Measurements from ENCODE around the gene SLC19A1.

The SLC19A1 gene

DNA sequence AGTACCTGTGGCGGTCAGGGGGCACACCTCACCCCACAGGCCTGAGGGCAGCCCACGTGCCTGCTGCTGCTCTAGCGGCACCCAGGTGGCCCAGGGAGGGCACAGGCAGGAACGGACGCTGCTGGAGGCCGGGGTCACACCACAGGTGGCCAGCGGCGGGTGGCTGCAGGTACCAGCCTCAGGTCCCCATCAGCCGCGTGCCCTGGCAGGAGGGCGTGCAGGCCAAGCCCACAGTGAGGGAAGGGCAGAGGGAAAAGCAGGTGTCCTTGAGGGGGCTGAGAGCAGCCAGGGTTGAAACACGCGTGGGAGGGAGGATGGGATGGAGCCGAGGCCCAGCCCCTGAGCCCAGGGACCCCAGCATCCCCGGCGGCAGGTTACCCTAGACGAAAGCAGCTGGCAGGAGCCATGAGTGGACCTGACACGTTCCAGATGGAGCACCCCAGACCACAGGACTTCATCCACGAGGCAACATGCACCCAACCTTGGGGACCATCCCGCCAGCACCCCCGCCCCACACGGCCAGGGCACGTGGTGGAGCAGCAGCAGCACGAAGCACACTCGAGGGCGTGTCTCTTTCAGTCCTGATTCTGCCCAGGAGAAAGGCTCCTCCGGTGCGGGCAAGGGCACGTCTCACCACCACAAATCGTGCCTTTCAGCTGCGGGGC is 3.7 kb downstream of the SLC19A1 start:
- Mint-ChIP-seq H3K27ac (no peak overlapping the region), H3K4me3 (no peak overlapping the region), H3K9me3 (no peaks in the 10 kb centered on the region), H3K36me3 (ENCODE audit: low read depth) (peaks cover 3% of the 10 kb centered on the region), H3K27me3 (ENCODE audit: low read depth) (no peaks in the 10 kb centered on the region), H3K4me1 (peaks cover 33% of the 10 kb centered on the region)
- TF ChIP-seq, protein P1, sequence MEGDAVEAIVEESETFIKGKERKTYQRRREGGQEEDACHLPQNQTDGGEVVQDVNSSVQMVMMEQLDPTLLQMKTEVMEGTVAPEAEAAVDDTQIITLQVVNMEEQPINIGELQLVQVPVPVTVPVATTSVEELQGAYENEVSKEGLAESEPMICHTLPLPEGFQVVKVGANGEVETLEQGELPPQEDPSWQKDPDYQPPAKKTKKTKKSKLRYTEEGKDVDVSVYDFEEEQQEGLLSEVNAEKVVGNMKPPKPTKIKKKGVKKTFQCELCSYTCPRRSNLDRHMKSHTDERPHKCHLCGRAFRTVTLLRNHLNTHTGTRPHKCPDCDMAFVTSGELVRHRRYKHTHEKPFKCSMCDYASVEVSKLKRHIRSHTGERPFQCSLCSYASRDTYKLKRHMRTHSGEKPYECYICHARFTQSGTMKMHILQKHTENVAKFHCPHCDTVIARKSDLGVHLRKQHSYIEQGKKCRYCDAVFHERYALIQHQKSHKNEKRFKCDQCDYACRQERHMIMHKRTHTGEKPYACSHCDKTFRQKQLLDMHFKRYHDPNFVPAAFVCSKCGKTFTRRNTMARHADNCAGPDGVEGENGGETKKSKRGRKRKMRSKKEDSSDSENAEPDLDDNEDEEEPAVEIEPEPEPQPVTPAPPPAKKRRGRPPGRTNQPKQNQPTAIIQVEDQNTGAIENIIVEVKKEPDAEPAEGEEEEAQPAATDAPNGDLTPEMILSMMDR (IDR thresholded peaks at IDR 0.05; ENCODE audit: unreplicated experiment in 3 of 3) = no peak

GRCh38 chr21:45537746-45538291 is 4.4 kb downstream of the SLC19A1 start:
- H3K27ac Mint-ChIP-seq = no peak overlapping the region
- peaks cover 3% of the 10 kb centered on the region for H3K36me3 Mint-ChIP-seq (ENCODE audit: low read depth)
- peaks cover 33% of the 10 kb centered on the region for H3K4me1 Mint-ChIP-seq
- TF ChIP-seq, protein P1 (IDR thresholded peaks at IDR 0.05; ENCODE audit: unreplicated experiment in 3 of 3) = no peak
- H3K4me3 Mint-ChIP-seq = no peak overlapping the region
- H3K9me3 Mint-ChIP-seq = no peaks in the 10 kb centered on the region
- no peaks in the 10 kb centered on the region for H3K27me3 Mint-ChIP-seq (ENCODE audit: low read depth)

DNA sequence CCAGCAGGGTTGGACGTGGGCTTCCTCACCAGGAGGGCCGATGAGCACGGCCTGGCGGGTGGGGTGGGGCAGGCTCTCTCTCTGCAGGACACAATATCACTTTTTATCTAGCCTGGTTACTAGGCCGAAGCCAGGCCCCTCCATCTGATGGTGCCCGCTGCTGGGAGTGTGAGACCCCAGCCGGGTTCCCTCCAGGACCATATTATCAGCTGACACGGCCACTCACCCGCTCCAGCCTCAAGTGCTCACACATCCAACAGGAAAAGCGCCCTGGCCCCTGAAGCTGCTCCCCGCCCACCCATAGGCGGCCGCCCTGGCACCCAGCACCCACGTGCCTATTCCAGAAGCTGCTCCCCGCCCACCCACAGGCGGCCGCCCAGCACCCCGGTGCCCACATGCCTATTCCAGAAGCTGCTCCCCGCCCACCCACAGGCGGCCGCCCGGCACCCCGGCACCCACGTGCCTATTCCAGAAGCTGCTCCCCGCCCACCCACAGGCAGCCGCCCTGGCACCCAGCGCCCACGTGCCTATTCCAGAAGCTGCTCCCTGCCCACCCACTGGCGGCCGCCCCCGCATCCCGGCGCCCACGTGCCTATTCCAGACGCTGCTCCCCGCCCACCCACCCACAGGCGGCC is 5.0 kb downstream of the SLC19A1 start:
- TF ChIP-seq, protein P1 (IDR thresholded peaks at IDR 0.05; ENCODE audit: unreplicated experiment in 3 of 3) = no peak
- Mint-ChIP-seq H3K4me1 (peaks cover 37% of the 10 kb centered on the region), H3K27ac (peak overlapping the region in 1 of 3 experiments; percentile 51), H3K9me3 (no peaks in the 10 kb centered on the region), H3K4me3 (no peak overlapping the region), H3K36me3 (ENCODE audit: low read depth) (peaks cover 3% of the 10 kb centered on the region), H3K27me3 (ENCODE audit: low read depth) (no peaks in the 10 kb centered on the region)

- TF ChIP-seq, protein P1 (IDR thresholded peaks at IDR 0.05; ENCODE audit: unreplicated experiment in 3 of 3) = no peak
- H3K4me1 Mint-ChIP-seq = peaks cover 37% of the 10 kb centered on the region
- peaks cover 3% of the 10 kb centered on the region for H3K36me3 Mint-ChIP-seq (ENCODE audit: low read depth)
- H3K9me3 Mint-ChIP-seq = no peaks in the 10 kb centered on the region
- no peak overlapping the region for H3K4me3 Mint-ChIP-seq
- H3K27me3 Mint-ChIP-seq (ENCODE audit: low read depth) = no peaks in the 10 kb centered on the region
- peak overlapping the region in 2 of 3 experiments; percentile 41 to 51 for H3K27ac Mint-ChIP-seq
Observed at GRCh38 chr21:45536301-45537081, 5.7 kb downstream of the SLC19A1 start.

DNA sequence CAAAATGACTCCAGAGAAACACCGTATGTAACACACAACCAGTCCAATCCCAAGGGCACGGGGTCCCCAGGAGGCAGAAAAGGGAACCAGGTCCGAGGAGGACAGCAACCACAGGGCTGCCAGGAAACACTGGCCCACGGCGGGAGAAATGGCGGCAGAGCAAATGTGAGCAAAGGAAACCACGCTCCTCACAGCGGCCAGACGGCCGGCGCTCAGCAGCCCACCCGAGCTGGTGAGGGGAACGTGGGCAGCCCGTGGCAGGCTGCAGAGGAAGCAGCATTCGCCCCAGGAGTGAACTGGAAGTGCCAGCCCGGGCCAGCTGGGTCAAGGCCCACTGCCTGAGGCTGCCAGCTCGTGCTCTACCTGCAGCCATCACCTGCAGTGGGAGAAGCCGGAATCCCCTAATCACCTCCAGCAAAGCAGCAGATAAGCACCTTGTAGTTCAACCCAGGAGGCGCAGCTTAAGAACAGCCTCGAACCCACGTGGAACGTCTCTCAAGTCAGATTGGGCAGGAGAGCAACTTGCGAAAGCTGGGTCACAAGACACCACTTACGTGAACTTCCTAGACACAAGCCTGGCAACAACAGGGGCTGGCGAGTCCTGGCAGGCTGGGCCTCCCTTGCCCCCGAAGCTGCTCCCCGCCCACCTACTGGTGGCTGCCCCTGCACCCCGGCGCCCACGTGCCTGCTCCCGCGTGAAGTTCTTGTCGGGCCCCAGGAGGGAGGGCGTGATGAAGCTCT is 6.7 kb downstream of the SLC19A1 start:
- H3K4me1 Mint-ChIP-seq = peaks cover 28% of the 10 kb centered on the region
- H3K27ac Mint-ChIP-seq = peak overlapping the region in 2 of 3 experiments; percentile 78 to 82
- H3K9me3 Mint-ChIP-seq = no peaks in the 10 kb centered on the region
- TF ChIP-seq, protein P1 (IDR thresholded peaks at IDR 0.05; ENCODE audit: unreplicated experiment in 3 of 3) = no peak
- peaks cover 3% of the 10 kb centered on the region for H3K36me3 Mint-ChIP-seq (ENCODE audit: low read depth)
- peak overlapping the region in 1 of 3 experiments; percentile 37 for H3K4me3 Mint-ChIP-seq
- no peaks in the 10 kb centered on the region for H3K27me3 Mint-ChIP-seq (ENCODE audit: low read depth)
